H9 (cell line): ENCODE measurements around the gene UPF3A. TPM values are rescaled to one million over a fixed set of nuclear protein-coding genes. Genes with fewer than 3 reads are reported as not detected.

Experiments used
- DNase-seq: peaks from one replicate; pipeline ENCODE4 v3.0.0-alpha.2; 2017
- H2AFZ ChIP-seq: one replicate; pipeline ENCODE4 v1.6.1; 2013; ENCODE audit warnings: mild to moderate bottlenecking, low read length, control low read depth, moderate library complexity
- H2AK5ac ChIP-seq: 2 replicates; pipeline ENCODE4 v1.6.1; 2013; ENCODE audit warnings: low read length, control low read depth, mixed read lengths; ENCODE audit not compliant: insufficient read length
- H2BK120ac ChIP-seq: one replicate; pipeline ENCODE4 v1.6.1; 2013; ENCODE audit warnings: low read depth, mild to moderate bottlenecking, low read length, control low read depth, inconsistent platforms; ENCODE audit not compliant: poor library complexity, severe bottlenecking
- H2BK12ac ChIP-seq: 2 replicates; pipeline ENCODE4 v1.6.1; 2013; ENCODE audit warnings: low read length, control low read depth, mixed read lengths, low read depth; ENCODE audit not compliant: insufficient read length
- H2BK15ac ChIP-seq: 2 replicates; pipeline ENCODE4 v1.6.1; 2013; ENCODE audit warnings: low read depth, low read length, control low read depth
- H2BK20ac ChIP-seq: one replicate; pipeline ENCODE4 v1.6.1; 2013; ENCODE audit warnings: low read depth, mild to moderate bottlenecking, low read length, control low read depth, inconsistent platforms; ENCODE audit not compliant: poor library complexity, severe bottlenecking
- H2BK5ac ChIP-seq: 2 replicates; pipeline ENCODE4 v1.6.1; 2013; ENCODE audit warnings: low read length, control low read depth, mixed read lengths; ENCODE audit not compliant: insufficient read length
- H3K14ac ChIP-seq: 2 replicates; pipeline ENCODE4 v1.6.1; 2013; ENCODE audit warnings: low read length, control low read depth; ENCODE audit not compliant: insufficient read depth
- H3K18ac ChIP-seq: 2 replicates; pipeline ENCODE4 v1.6.1; 2013; ENCODE audit warnings: low read depth, mild to moderate bottlenecking, mixed read lengths, low read length, control low read depth; ENCODE audit not compliant: insufficient read length
- H3K23ac ChIP-seq: 2 replicates; pipeline ENCODE4 v1.6.1; 2013; ENCODE audit warnings: low read length, control low read depth, mixed read lengths, low read depth; ENCODE audit not compliant: insufficient read length
- H3K23me2 ChIP-seq: 2 replicates; pipeline ENCODE4 v1.6.1; 2013; ENCODE audit warnings: low read depth, mild to moderate bottlenecking, mixed read lengths, low read length, control low read depth; ENCODE audit not compliant: insufficient read length, poor library complexity, severe bottlenecking
- H3K27ac ChIP-seq: 2 replicates; pipeline ENCODE4 v1.5.1; 2013; ENCODE audit warnings: low read length, control low read depth, mixed read lengths, low read depth; ENCODE audit not compliant: insufficient read length
- H3K27me3 ChIP-seq: 2 replicates; pipeline ENCODE4 v1.6.1; 2013; ENCODE audit warnings: low read length, control low read depth, inconsistent platforms; ENCODE audit not compliant: insufficient read depth
- H3K4ac ChIP-seq: 2 replicates; pipeline ENCODE4 v1.6.1; 2013; ENCODE audit warnings: low read depth, mild to moderate bottlenecking, control low read depth, inconsistent platforms, low read length, moderate library complexity
- H3K4me1 ChIP-seq: 2 replicates; pipeline ENCODE4 v1.6.1; 2013; ENCODE audit warnings: low read length, control low read depth, inconsistent platforms; ENCODE audit not compliant: insufficient read depth
- H3K4me2 ChIP-seq: 2 replicates; pipeline ENCODE4 v1.6.1; 2013; ENCODE audit warnings: low read length, control low read depth, mixed read lengths; ENCODE audit not compliant: insufficient read length, insufficient read depth
- H3K56ac ChIP-seq: 2 replicates; pipeline ENCODE4 v1.6.1; 2013; ENCODE audit warnings: low read depth, mild to moderate bottlenecking, mixed read lengths, low read length, control low read depth; ENCODE audit not compliant: insufficient read length
- H3K79me1 ChIP-seq: 2 replicates; pipeline ENCODE4 v1.6.1; 2013; ENCODE audit warnings: low read depth, mild to moderate bottlenecking, moderate library complexity, low read length, control low read depth, inconsistent platforms; ENCODE audit not compliant: insufficient read depth, poor library complexity, severe bottlenecking
- H3K79me2 ChIP-seq: 2 replicates; pipeline ENCODE4 v1.6.1; 2013; ENCODE audit warnings: low read length, control low read depth, inconsistent platforms; ENCODE audit not compliant: insufficient read depth
- H3K9ac ChIP-seq: 2 replicates; pipeline ENCODE4 v1.6.1; 2013; ENCODE audit warnings: low read length, control low read depth, mixed read lengths; ENCODE audit not compliant: insufficient read length; ENCODE audit errors: extremely low read depth
- H3K9me3 ChIP-seq: one replicate; pipeline ENCODE4 v1.6.1; 2013; ENCODE audit warnings: low read depth, low read length, inconsistent platforms; ENCODE audit not compliant: control insufficient read depth
- H3T11ph ChIP-seq: one replicate; pipeline ENCODE4 v1.6.1; 2013; ENCODE audit warnings: mild to moderate bottlenecking, low read length, control low read depth, inconsistent platforms
- H4K20me1 ChIP-seq: one replicate; pipeline ENCODE4 v1.6.1; 2013; ENCODE audit not compliant: control insufficient read depth, insufficient read length, insufficient read depth
- H4K5ac ChIP-seq: 2 replicates; pipeline ENCODE4 v1.6.1; 2013; ENCODE audit warnings: low read depth, mild to moderate bottlenecking, mixed read lengths, low read length, control low read depth; ENCODE audit not compliant: insufficient read length
- H4K8ac ChIP-seq: replicated peaks from 2 replicates; pipeline ENCODE4 v1.6.1; 2013; ENCODE audit warnings: low read length, control low read depth, mixed read lengths, low read depth; ENCODE audit not compliant: insufficient read length
- H4K91ac ChIP-seq: 2 replicates; pipeline ENCODE4 v1.6.1; 2013; ENCODE audit warnings: low read depth, mild to moderate bottlenecking, moderate library complexity, mixed read lengths, low read length, control low read depth; ENCODE audit not compliant: insufficient read length
- H3K27ac Mint-ChIP-seq, 3 experiments: 2 replicates in 2 of 3; 3 replicates in 1 of 3; pipeline ENCODE4 v1.8.0; 2020 to 2021; ENCODE audit warnings: mixed read lengths in 3 of 3, mild to moderate bottlenecking in 1 of 3, moderate library complexity in 1 of 3
- H3K27me3 Mint-ChIP-seq: 2 replicates; pipeline ENCODE4 v1.8.0; 2021; ENCODE audit warnings: low read depth, mild to moderate bottlenecking, moderate library complexity, mixed read lengths
- H3K36me3 Mint-ChIP-seq, 3 experiments: 2 replicates in 2 of 3; 3 replicates in 1 of 3; pipeline ENCODE4 v1.8.0; 2020 to 2021; ENCODE audit warnings: low read depth in 3 of 3, mixed read lengths in 3 of 3; ENCODE audit not compliant: insufficient read depth in 1 of 3
- H3K4me1 Mint-ChIP-seq, 2 experiments: 2 replicates each; pipeline ENCODE4 v1.8.0; 2020; ENCODE audit warnings: mixed read lengths in 2 of 2
- H3K4me3 Mint-ChIP-seq, 2 experiments: 2 replicates in 1 of 2; 3 replicates in 1 of 2; pipeline ENCODE4 v1.8.0; 2020 to 2021; ENCODE audit warnings: mild to moderate bottlenecking in 2 of 2, mixed read lengths in 2 of 2, moderate library complexity in 1 of 2
- H3K9me3 Mint-ChIP-seq, 2 experiments: 2 replicates in 1 of 2; 3 replicates in 1 of 2; pipeline ENCODE4 v1.8.0; 2020; ENCODE audit warnings: mild to moderate bottlenecking in 2 of 2, mixed read lengths in 2 of 2, moderate library complexity in 1 of 2
- CTCF ChIP-seq: fragments of 200-600 bp; sonication (generic); conservative IDR thresholded peaks from 3 replicates; pipeline ENCODE4 v1.8.0; 2021; ENCODE audit warnings: antibody characterized with exemption, mild to moderate bottlenecking
- WGBS: extraction: QIAGEN DNeasy Blood & Tissue Kit; methylation state at CpG from one replicate; pipeline ENCODE4 v1.1.7; 2013; ENCODE audit warnings: missing lambda C conversion rate, low lambda C conversion rate, mixed read lengths; ENCODE audit not compliant: insufficient read length; ENCODE audit errors: extremely low coverage; 5-methylcytosine and 5-hydroxymethylcytosine counted together
- total RNA-seq: library from RNA; stranded (reverse); gene quantifications from 2 replicates; pipeline ENCODE4 v1.2.1, GENCODE V29; 2021

UPF3A gene
- total RNA-seq, 1 experiment from 2014 or later, result 81.8 TPM

GRCh38 chr13:114313061-114313860, 31.9 kb downstream of the UPF3A start:
- Histone ChIP-seq H3K23me2 (peaks cover 3% of the 10 kb centered on the region), H4K5ac (no peak overlapping the region), H3K9ac (no peak overlapping the region), H4K20me1 (no peaks in the 10 kb centered on the region), H3K79me1 (peaks cover 3% of the 10 kb centered on the region), H3K18ac (no peak overlapping the region), H3K27me3 (no peaks in the 10 kb centered on the region), H2BK5ac (no peak overlapping the region), H2AK5ac (no peak overlapping the region), H3T11ph (no peak overlapping the region), H3K4me1 (no peaks in the 10 kb centered on the region), H4K91ac (no peak overlapping the region), H2BK20ac (no peak overlapping the region), H3K23ac (no peak overlapping the region), H3K27ac (no peak overlapping the region), H2AFZ (no peak overlapping the region), H2BK15ac (no peak overlapping the region), H4K8ac (no peak overlapping the region), H3K14ac (no peak overlapping the region), H3K9me3 (no peaks in the 10 kb centered on the region), H2BK12ac (no peak overlapping the region), H3K4me2 (peak overlapping the region; percentile 87), H3K79me2 (peaks cover 7% of the 10 kb centered on the region; the same call in 1 of the 2 replicates), H2BK120ac (no peak overlapping the region), H3K4ac (no peak overlapping the region), H3K56ac (no peak overlapping the region)
- H3K27ac Mint-ChIP-seq, result peak overlapping the region; percentile 90 to 97 (median 92); a peak in 6 of 7 replicates
- H3K9me3 Mint-ChIP-seq, result no peaks in the 10 kb centered on the region
- no CpG with 5 or more reads among the region's 17 CpGs for WGBS
- H3K4me1 Mint-ChIP-seq, result peaks cover 16 to 17% of the 10 kb centered on the region in 2 experiments
- TF ChIP-seq CTCF, result no peak
- H3K4me3 Mint-ChIP-seq, result peak overlapping the region; percentile 68 to 89
- DNase-seq, result no peak
- peaks cover 0 to 12% (median 6%) of the 10 kb centered on the region in 3 experiments; a peak in 5 of 7 replicates for H3K36me3 Mint-ChIP-seq
- no peaks in the 10 kb centered on the region for H3K27me3 Mint-ChIP-seq
